Measurements from ENCODE around the gene OSGIN1. TPM values are rescaled to one million over a fixed set of nuclear protein-coding genes. Genes with fewer than 3 reads are reported as not detected.

Gene OSGIN1
- total RNA-seq, 1 experiment from 2014 or later = 21.8 TPM

DNA sequence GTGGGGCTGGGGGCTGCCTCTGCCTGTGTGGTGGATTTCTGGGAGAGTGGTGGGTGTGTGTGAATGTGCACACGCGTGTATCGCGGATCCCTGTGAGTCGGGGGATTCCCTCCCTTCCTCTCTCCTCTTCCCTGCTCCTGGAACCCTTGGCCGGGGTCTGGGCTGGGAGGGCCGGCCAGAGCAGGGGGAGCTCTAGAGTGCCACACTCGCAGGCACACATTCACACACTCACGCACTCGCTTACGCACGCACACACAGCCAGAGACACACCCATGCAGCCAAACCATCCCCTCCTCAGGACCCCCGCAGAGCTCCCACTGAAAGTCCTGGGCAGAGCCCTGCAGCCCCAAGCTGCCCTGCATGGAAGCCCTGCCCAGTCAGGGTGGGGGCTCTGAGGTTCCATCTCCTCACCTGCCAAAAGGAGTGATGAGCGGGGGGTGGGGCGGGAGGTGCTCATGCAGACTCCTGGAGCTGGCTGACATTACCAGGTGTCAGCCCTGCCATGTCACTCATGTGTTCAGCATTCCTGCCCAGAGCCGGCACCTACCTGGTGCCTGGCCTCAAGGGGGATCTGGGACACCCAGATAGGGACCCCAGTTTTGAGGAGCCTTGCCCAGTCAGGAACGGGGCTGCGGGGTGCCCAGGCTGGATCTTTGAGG is 16.9 kb downstream of the OSGIN1 start:
- ChIA-PET POLR2A (no interaction called here), CTCF (interaction anchor here (1.1 kb wide), 1 partner anchor 75 kb away, joined by 3 read pairs; no protein-coding TSS in a partner anchor)
- Histone ChIP-seq H3K27me3 (replicated peaks; ENCODE audit: control insufficient read depth, insufficient read depth, low read length) (no peaks in the 10 kb centered on the region; the same call in 1 of the 2 replicates), H3K36me3 (ENCODE audit: control insufficient read depth, insufficient read depth, low read length) (no peaks in the 10 kb centered on the region), H3K4me3 (ENCODE audit: low read depth, low read length) (no peak overlapping the region), H3K4me1 (no peaks in the 10 kb centered on the region), H3K9me3 (no peaks in the 10 kb centered on the region)
- TF ChIP-seq CTCF (IDR thresholded peaks at IDR 0.05; ENCODE audit: insufficient read depth in 1 of 2, low read depth in 1 of 2, low read length in 1 of 2, severe bottlenecking in 1 of 2, unreplicated experiment in 1 of 2) = no peak
- BruUV-seq (replicated peaks) = no TSS peak
- Mint-ChIP-seq H3K27ac (ENCODE audit: unreplicated experiment) (no peak overlapping the region), H3K36me3 (ENCODE audit: insufficient read depth, unreplicated experiment) (no peaks in the 10 kb centered on the region), H3K9me3 (ENCODE audit: unreplicated experiment) (no peaks in the 10 kb centered on the region), H3K4me1 (ENCODE audit: low read depth, unreplicated experiment) (no peaks in the 10 kb centered on the region), H3K4me3 (ENCODE audit: unreplicated experiment) (peak overlapping the region; percentile 68), H3K27me3 (ENCODE audit: insufficient read depth, unreplicated experiment) (peaks cover 7% of the 10 kb centered on the region)
- DNase-seq = no peak
- intact Hi-C loops (cut with micrococcal nuclease; ENCODE audit: unreplicated experiment) = no loop called here

DNA sequence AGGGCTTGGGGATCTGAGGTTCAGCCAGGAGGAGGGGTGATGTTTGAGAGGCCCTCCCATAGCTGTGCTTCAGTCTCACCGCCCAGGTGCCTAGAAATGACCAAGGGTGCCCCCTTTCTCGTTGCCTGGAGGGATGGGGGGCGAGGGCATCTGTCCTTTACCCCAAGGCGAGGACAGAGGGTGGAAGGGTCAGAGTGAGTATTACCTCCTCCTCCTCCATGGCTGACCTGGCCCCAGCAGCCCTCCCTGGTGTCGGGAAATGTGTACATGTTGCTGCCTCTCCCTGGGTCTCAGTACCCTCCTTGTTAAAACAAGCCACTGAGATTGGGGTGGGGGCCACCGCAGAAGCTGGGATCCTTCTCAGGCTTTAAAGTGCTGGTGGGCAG is 17.4 kb downstream of the OSGIN1 start:
- no peaks in the 10 kb centered on the region for H3K9me3 Mint-ChIP-seq (ENCODE audit: unreplicated experiment)
- H3K36me3 Mint-ChIP-seq (ENCODE audit: insufficient read depth, unreplicated experiment) = no peaks in the 10 kb centered on the region
- intact Hi-C loops (cut with micrococcal nuclease; ENCODE audit: unreplicated experiment) = no loop called here
- H3K27me3 Mint-ChIP-seq (ENCODE audit: insufficient read depth, unreplicated experiment) = peaks cover 7% of the 10 kb centered on the region
- CTCF ChIA-PET = interaction anchor here (0.6 to 1.6 kb wide), 4 partner anchors 74 to 96 kb away, joined by 3 to 4 read pairs (median 3); no protein-coding TSS in a partner anchor
- Histone ChIP-seq H3K27me3 (replicated peaks; ENCODE audit: control insufficient read depth, insufficient read depth, low read length) (no peaks in the 10 kb centered on the region; the same call in 1 of the 2 replicates), H3K36me3 (ENCODE audit: control insufficient read depth, insufficient read depth, low read length) (no peaks in the 10 kb centered on the region), H3K9me3 (no peaks in the 10 kb centered on the region), H3K4me1 (no peaks in the 10 kb centered on the region), H3K4me3 (ENCODE audit: low read depth, low read length) (no peak overlapping the region)
- H3K27ac Mint-ChIP-seq (ENCODE audit: unreplicated experiment) = no peak overlapping the region
- no peak for TF ChIP-seq CTCF (IDR thresholded peaks at IDR 0.05; ENCODE audit: insufficient read depth in 1 of 2, low read depth in 1 of 2, low read length in 1 of 2, severe bottlenecking in 1 of 2, unreplicated experiment in 1 of 2)
- POLR2A ChIA-PET = no interaction called here
- no TSS peak for BruUV-seq (replicated peaks)
- H3K4me1 Mint-ChIP-seq (ENCODE audit: low read depth, unreplicated experiment) = no peaks in the 10 kb centered on the region
- no peak overlapping the region for H3K4me3 Mint-ChIP-seq (ENCODE audit: unreplicated experiment)
- no peak for DNase-seq

GRCh38 chr16:83971165-83972130 is 18.4 kb downstream of the OSGIN1 start:
- H3K27me3 Mint-ChIP-seq (ENCODE audit: insufficient read depth, unreplicated experiment) = peaks cover 7% of the 10 kb centered on the region
- DNase-seq = no peak
- H3K4me1 ChIP-seq = no peaks in the 10 kb centered on the region
- TF ChIP-seq CTCF (IDR thresholded peaks at IDR 0.05; ENCODE audit: insufficient read depth in 1 of 2, low read depth in 1 of 2, low read length in 1 of 2, severe bottlenecking in 1 of 2, unreplicated experiment in 1 of 2) = no peak
- no peaks in the 10 kb centered on the region for H3K36me3 Mint-ChIP-seq (ENCODE audit: insufficient read depth, unreplicated experiment)
- no peak overlapping the region for H3K4me3 Mint-ChIP-seq (ENCODE audit: unreplicated experiment)
- no peak overlapping the region for H3K27ac Mint-ChIP-seq (ENCODE audit: unreplicated experiment)
- CTCF ChIA-PET = interaction anchor here (0.6 to 1.6 kb wide), 4 partner anchors 71 to 95 kb away, joined by 3 to 5 read pairs (median 4); partner anchors contain the start of gene SLC38A8
- intact Hi-C loops (cut with micrococcal nuclease; ENCODE audit: unreplicated experiment) = no loop called here
- no peaks in the 10 kb centered on the region for H3K9me3 Mint-ChIP-seq (ENCODE audit: unreplicated experiment)
- H3K9me3 ChIP-seq = no peaks in the 10 kb centered on the region; the same call in 1 of the 2 replicates
- H3K27me3 ChIP-seq (replicated peaks; ENCODE audit: control insufficient read depth, insufficient read depth, low read length) = no peaks in the 10 kb centered on the region; the same call in 1 of the 2 replicates
- POLR2A ChIA-PET = no interaction called here
- BruUV-seq (replicated peaks) = no TSS peak
- H3K36me3 ChIP-seq (ENCODE audit: control insufficient read depth, insufficient read depth, low read length) = no peaks in the 10 kb centered on the region
- no peak overlapping the region for H3K4me3 ChIP-seq (ENCODE audit: low read depth, low read length)
- no peaks in the 10 kb centered on the region for H3K4me1 Mint-ChIP-seq (ENCODE audit: low read depth, unreplicated experiment)
